Prostate gland (tissue), 2 donors: ENCODE measurements around the gene NIT2. TPM values are rescaled to one million over a fixed set of nuclear protein-coding genes. Genes with fewer than 3 reads are reported as not detected.

Experiments
- DNase-seq: peaks from one replicate; pipeline ENCODE4 v3.0.0-alpha.2; 2019; ENCODE audit warnings: low spot score
- H3K27ac ChIP-seq, 2 donors: fragments of 200-600 bp; sonication (generic); 2 replicates each; pipeline ENCODE4 v1.5.1; 2017 to 2019
- H3K27me3 ChIP-seq: fragments of 200-600 bp; sonication (generic); replicated peaks from 2 replicates; pipeline ENCODE4 v1.5.1; 2019; ENCODE audit not compliant: insufficient read depth
- H3K36me3 ChIP-seq, 2 donors: fragments of 200-600 bp; sonication (generic); 1 replicate in 1 of 2; 2 replicates in 1 of 2; pipeline versions ENCODE4 v1.5.1 to v1.8.1; 2017 to 2019
- H3K4me1 ChIP-seq: fragments of 200-600 bp; sonication (generic); replicated peaks from 2 replicates; pipeline ENCODE4 v1.5.1; 2019
- H3K4me3 ChIP-seq, 2 donors: fragments of 200-600 bp; sonication (generic); 2 replicates each; pipeline ENCODE4 v1.5.1; 2017 to 2019
- H3K9me3 ChIP-seq: fragments of 200-600 bp; sonication (generic); 2 replicates; pipeline ENCODE4 v1.5.1; 2017
- POLR2A ChIP-seq: fragments of 450-650 bp; IDR thresholded peaks from one replicate; pipeline ENCODE4 v1.6.1; 2016; ENCODE audit warnings: antibody characterized with exemption, mild to moderate bottlenecking
- POLR2AphosphoS5 ChIP-seq: sonication (generic); formaldehyde crosslinking; IDR thresholded peaks from one replicate; pipeline ENCODE4 v1.6.1; 2017; ENCODE audit warnings: antibody characterized with exemption
- WGBS: methylation state at CpG from one replicate; pipeline ENCODE4 v1.1.5; 2018; 5-methylcytosine and 5-hydroxymethylcytosine counted together
- intact Hi-C: fragments of 100-400 bp; cut with DNase I; formaldehyde crosslinking; loops from one replicate; pipeline ENCODE4 v1.14.2; 2022
- total RNA-seq, 2 donors: library from RNA; depleted of rRNA; stranded (reverse); fragments of >200 nt; gene quantifications; one replicate each; pipeline ENCODE4 v1.1.0, GENCODE V29; 2016
- TF ChIP-seq, protein P1 (sequence below), 4 experiments: fragments of 200-600 bp in 2 of 4; fragments of 450-650 bp in 2 of 4; sonication (generic) in 2 of 4; IDR thresholded peaks; 1 replicate in 3 of 4; 2 replicates in 1 of 4; pipeline ENCODE4 v1.5.1; 2016 to 2019; ENCODE audit warnings: antibody characterized with exemption in 4 of 4, mild to moderate bottlenecking in 2 of 4, moderate library complexity in 2 of 4

NIT2 gene
- total RNA-seq, 2 donors from 2014 or later, result 21.4 to 32.4 TPM

DNA sequence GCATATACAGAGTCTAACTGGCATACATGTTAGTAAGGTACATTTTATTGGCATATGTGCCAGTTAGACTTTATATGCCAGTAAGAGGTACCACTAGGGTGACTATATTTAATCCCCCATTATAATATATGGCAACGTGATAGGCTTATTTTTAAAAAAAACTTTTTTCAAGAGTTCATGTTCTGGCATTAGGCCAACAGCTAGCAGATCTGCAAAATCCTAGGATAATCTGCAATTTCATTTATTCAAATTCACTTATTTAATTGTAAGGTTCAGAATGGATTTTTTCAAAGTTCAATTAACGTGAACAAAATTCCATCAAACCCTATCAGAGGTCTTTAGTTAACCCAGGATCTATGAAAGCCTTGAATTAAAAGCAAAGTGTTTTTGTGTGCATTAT, 31.9 kb downstream of the NIT2 start:
- Histone ChIP-seq H3K27me3 (no peaks in the 10 kb centered on the region), H3K4me1 (no peaks in the 10 kb centered on the region), H3K27ac (no peak overlapping the region), H3K36me3 (peaks cover 2 to 5% of the 10 kb centered on the region in 2 donors), H3K4me3 (no peak overlapping the region), H3K9me3 (no peaks in the 10 kb centered on the region)
- WGBS, result 76% methylated on average over 2 of the region's 2 CpGs
- intact Hi-C loops, result no loop called here
- TF ChIP-seq POLR2A, result no peak
- TF ChIP-seq, protein P1, sequence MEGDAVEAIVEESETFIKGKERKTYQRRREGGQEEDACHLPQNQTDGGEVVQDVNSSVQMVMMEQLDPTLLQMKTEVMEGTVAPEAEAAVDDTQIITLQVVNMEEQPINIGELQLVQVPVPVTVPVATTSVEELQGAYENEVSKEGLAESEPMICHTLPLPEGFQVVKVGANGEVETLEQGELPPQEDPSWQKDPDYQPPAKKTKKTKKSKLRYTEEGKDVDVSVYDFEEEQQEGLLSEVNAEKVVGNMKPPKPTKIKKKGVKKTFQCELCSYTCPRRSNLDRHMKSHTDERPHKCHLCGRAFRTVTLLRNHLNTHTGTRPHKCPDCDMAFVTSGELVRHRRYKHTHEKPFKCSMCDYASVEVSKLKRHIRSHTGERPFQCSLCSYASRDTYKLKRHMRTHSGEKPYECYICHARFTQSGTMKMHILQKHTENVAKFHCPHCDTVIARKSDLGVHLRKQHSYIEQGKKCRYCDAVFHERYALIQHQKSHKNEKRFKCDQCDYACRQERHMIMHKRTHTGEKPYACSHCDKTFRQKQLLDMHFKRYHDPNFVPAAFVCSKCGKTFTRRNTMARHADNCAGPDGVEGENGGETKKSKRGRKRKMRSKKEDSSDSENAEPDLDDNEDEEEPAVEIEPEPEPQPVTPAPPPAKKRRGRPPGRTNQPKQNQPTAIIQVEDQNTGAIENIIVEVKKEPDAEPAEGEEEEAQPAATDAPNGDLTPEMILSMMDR (IDR thresholded peaks at IDR 0.05), result no peak
- TF ChIP-seq POLR2AphosphoS5, result no peak
- DNase-seq, result no peak

DNA sequence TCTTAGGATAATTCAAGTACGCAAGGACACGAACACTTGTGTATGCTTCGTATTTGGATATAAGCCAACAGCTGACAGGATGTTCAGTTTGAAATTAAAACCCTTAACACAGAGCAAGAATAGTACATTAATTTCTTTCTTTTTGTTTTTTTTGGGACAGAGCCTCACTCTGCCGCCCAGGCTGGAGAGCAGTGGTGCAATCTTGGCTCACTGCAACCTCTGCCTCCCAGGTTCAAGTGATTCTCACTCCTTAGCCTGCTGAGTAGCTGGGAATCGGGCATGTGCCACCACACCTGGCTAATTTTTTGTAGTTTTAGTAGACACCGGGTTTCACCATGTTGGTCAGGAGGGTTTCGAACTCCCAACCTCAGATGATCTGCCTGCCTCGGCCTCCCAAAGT, 33.9 kb downstream of the NIT2 start:
- Histone ChIP-seq H3K36me3 (peaks cover 2 to 5% of the 10 kb centered on the region in 2 donors), H3K4me3 (no peak overlapping the region), H3K27me3 (no peaks in the 10 kb centered on the region), H3K9me3 (no peaks in the 10 kb centered on the region), H3K4me1 (no peaks in the 10 kb centered on the region), H3K27ac (no peak overlapping the region)
- no peak for TF ChIP-seq POLR2A
- TF ChIP-seq, protein P1 (IDR thresholded peaks at IDR 0.05), result no peak
- no peak for TF ChIP-seq POLR2AphosphoS5
- DNase-seq, result no peak
- 83% methylated on average over 8 of the region's 8 CpGs for WGBS
- intact Hi-C loops, result no loop called here

DNA sequence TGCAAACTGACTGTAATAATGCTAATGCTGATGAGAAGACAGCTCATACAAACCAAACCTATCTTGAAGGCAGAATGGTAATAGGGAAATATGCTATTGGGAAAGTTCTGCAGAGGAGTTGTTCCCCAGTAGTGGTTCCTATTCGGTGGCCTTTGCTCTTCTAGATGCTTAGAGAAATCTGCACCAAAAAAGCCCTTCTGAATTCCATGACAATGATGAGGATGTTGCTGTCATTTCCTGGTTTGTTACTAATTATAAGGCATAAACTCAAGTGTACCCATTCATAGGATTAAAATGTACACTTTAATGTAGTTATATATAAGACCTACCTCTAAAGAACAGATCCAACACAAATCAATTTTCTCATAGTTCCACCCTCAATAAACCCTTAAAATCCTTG, 36.2 kb downstream of the NIT2 start:
- TF ChIP-seq POLR2A (no peak), POLR2AphosphoS5 (no peak)
- TF ChIP-seq, protein P1 (IDR thresholded peaks at IDR 0.05), result no peak
- H3K36me3 ChIP-seq, result peaks cover 2 to 5% of the 10 kb centered on the region in 2 donors

DNA sequence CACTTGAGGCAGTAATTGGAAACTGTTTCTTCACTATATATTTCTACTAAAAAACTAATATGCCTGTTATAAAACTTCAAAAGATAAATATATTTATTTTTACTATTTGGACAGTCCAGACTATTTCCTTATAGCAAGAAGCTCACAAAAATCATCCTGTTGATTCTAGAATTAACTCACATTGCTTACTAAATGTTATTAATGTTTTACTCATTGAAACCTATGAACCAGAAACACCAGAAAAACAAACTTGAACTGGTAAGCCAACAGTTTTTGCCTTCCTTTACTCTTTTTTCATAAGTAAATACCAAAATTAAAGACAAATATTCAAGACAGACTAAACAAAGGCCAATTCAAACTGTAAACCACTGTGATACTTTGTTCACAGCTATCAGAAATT, 40.0 kb downstream of the NIT2 start:
- peaks cover 0 to 2% of the 10 kb centered on the region in 2 donors for H3K36me3 ChIP-seq
- no peak for TF ChIP-seq POLR2AphosphoS5
- TF ChIP-seq POLR2A, result no peak
- TF ChIP-seq, protein P1 (IDR thresholded peaks at IDR 0.05), result no peak

More for the DNA sequence above, 36.2 kb downstream of the NIT2 start:
- Histone ChIP-seq H3K4me1 (no peaks in the 10 kb centered on the region), H3K27me3 (no peaks in the 10 kb centered on the region), H3K4me3 (no peak overlapping the region), H3K27ac (no peak overlapping the region), H3K9me3 (no peaks in the 10 kb centered on the region)
- intact Hi-C loops, result no loop called here
- WGBS, result 97% methylated on average over 1 of the region's 1 CpG
- DNase-seq, result no peak

DNA sequence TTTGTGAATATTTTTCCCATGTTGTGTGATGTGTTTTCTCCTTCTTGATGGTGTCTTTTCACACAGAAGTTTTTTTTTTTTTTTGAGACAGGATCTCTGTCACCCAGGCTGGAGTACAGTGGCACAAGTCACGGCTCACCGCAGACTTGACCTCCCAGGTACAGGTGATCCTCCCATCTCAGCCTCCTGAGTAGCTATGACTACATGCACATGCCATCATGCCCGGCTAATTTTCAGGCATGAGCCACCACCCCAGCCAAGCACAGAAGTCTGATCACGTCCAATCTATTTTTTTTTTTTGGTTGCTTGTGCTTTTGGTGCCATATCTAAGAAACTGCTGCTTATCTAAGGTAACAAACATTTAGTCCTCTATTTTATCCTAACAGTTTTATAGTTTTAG, 41.7 kb downstream of the NIT2 start:
- H3K27me3 ChIP-seq, result no peaks in the 10 kb centered on the region
- no peaks in the 10 kb centered on the region for H3K9me3 ChIP-seq
- TF ChIP-seq POLR2A, result no peak
- no peak for TF ChIP-seq POLR2AphosphoS5
- TF ChIP-seq, protein P1 (IDR thresholded peaks at IDR 0.05), result no peak
- no peaks in the 10 kb centered on the region for H3K4me1 ChIP-seq
- H3K27ac ChIP-seq, result no peak overlapping the region
- no peak for DNase-seq
- 98% methylated on average over 4 of the region's 4 CpGs for WGBS
- H3K4me3 ChIP-seq, result no peak overlapping the region
- intact Hi-C loops, result no loop called here
- H3K36me3 ChIP-seq, result no peaks in the 10 kb centered on the region

More for the DNA sequence above, 40.0 kb downstream of the NIT2 start:
- Histone ChIP-seq H3K27ac (no peak overlapping the region), H3K27me3 (no peaks in the 10 kb centered on the region), H3K4me1 (no peaks in the 10 kb centered on the region), H3K9me3 (no peaks in the 10 kb centered on the region), H3K4me3 (no peak overlapping the region)
- intact Hi-C loops, result no loop called here
- no peak for DNase-seq
